Calu3 (cell line): Measurements from ENCODE around the gene TFEC. TPM values are rescaled to one million over a fixed set of nuclear protein-coding genes. Genes with fewer than 3 reads are reported as not detected.

Source experiments
- BruUV-seq: library from RNA; stranded (reverse); fragments of 400-500 nt; replicated peaks from 2 replicates; lab custom pipeline; 2021; lab: Mats Ljungman, UMichigan
- CTCF ChIA-PET: fragments of 300-600 bp; sonication (Branson Sonifier 250); formaldehyde crosslinking; loops from one replicate; lab custom pipeline; 2022; ENCODE audit warnings: antibody characterized with exemption; lab: Charles Lee
- DNase-seq: peaks from one replicate; pipeline ENCODE4 v3.0.0; 2022
- H3K27ac Mint-ChIP-seq: one replicate; pipeline ENCODE4 v1.8.0; 2022; ENCODE audit warnings: mixed read lengths; ENCODE audit not compliant: unreplicated experiment
- H3K27me3 Mint-ChIP-seq: one replicate; pipeline ENCODE4 v1.8.0; 2022; ENCODE audit warnings: mixed read lengths; ENCODE audit not compliant: unreplicated experiment
- H3K36me3 Mint-ChIP-seq: one replicate; pipeline ENCODE4 v1.8.0; 2022; ENCODE audit warnings: mild to moderate bottlenecking, moderate library complexity, mixed read lengths; ENCODE audit not compliant: insufficient read depth, unreplicated experiment
- H3K4me1 Mint-ChIP-seq: one replicate; pipeline ENCODE4 v1.8.0; 2022; ENCODE audit warnings: mild to moderate bottlenecking, low read depth, mixed read lengths; ENCODE audit not compliant: unreplicated experiment
- H3K4me3 Mint-ChIP-seq: one replicate; pipeline ENCODE4 v1.8.0; 2022; ENCODE audit warnings: mild to moderate bottlenecking, low read depth, moderate library complexity, mixed read lengths; ENCODE audit not compliant: unreplicated experiment
- H3K9me3 Mint-ChIP-seq: one replicate; pipeline ENCODE4 v1.8.0; 2022; ENCODE audit warnings: low read depth, mixed read lengths; ENCODE audit not compliant: unreplicated experiment
- CTCF ChIP-seq: fragments of 200-600 bp; IDR thresholded peaks from one replicate; pipeline ENCODE4 v1.8.0; 2022; ENCODE audit warnings: antibody characterized with exemption; ENCODE audit not compliant: unreplicated experiment
- intact Hi-C: fragments of 100-400 bp; cut with micrococcal nuclease; formaldehyde crosslinking; loops from one replicate; pipeline ENCODE4 v1.10.0; 2022; ENCODE audit not compliant: unreplicated experiment
- total RNA-seq: library from RNA; stranded (reverse); gene quantifications from 2 replicates; pipeline ENCODE4 v1.2.3, GENCODE V29; 2022

TFEC gene
- total RNA-seq, 1 experiment from 2014 or later, result not detected

- no peak for DNase-seq
- TF ChIP-seq CTCF, result no peak
- Mint-ChIP-seq H3K27ac (no peak overlapping the region), H3K9me3 (no peaks in the 10 kb centered on the region), H3K27me3 (no peaks in the 10 kb centered on the region), H3K4me3 (no peak overlapping the region), H3K4me1 (peaks cover 10% of the 10 kb centered on the region), H3K36me3 (no peaks in the 10 kb centered on the region)
- BruUV-seq, result no TSS peak
- intact Hi-C loops, result no loop called here
- CTCF ChIA-PET, result no interaction called here
These were observed 110.2 kb downstream of the TFEC start for GRCh38 chr7:115920367-115920766.

- TF ChIP-seq CTCF, result no peak
- Mint-ChIP-seq H3K27ac (no peak overlapping the region), H3K36me3 (no peaks in the 10 kb centered on the region), H3K4me3 (no peak overlapping the region), H3K4me1 (no peaks in the 10 kb centered on the region), H3K9me3 (no peaks in the 10 kb centered on the region), H3K27me3 (no peaks in the 10 kb centered on the region)
- DNase-seq, result no peak
- no TSS peak for BruUV-seq
- CTCF ChIA-PET, result no interaction called here
- intact Hi-C loops, result no loop called here
These were observed 115.6 kb downstream of the TFEC start for GRCh38 chr7:115914951-115915350.

- TF ChIP-seq CTCF, result no peak
- intact Hi-C loops, result no loop called here
- no TSS peak for BruUV-seq
- Mint-ChIP-seq H3K36me3 (no peaks in the 10 kb centered on the region), H3K9me3 (no peaks in the 10 kb centered on the region), H3K4me3 (no peak overlapping the region), H3K27ac (no peak overlapping the region), H3K27me3 (no peaks in the 10 kb centered on the region), H3K4me1 (peaks cover 5% of the 10 kb centered on the region)
- no peak for DNase-seq
- CTCF ChIA-PET, result no interaction called here
These were observed 119.1 kb downstream of the TFEC start for GRCh38 chr7:115911465-115911864.

- CTCF ChIA-PET, result interaction anchor here (2.1 kb wide), 1 partner anchor 56 kb away, joined by 9 read pairs; no protein-coding TSS in a partner anchor
- intact Hi-C loops, result loop anchor here (1.0 kb wide), 1 partner anchor 56 kb away; no protein-coding TSS in a partner anchor
These were observed 119.9 kb downstream of the TFEC start for GRCh38 chr7:115910541-115911164.

More at GRCh38 chr7:115910541-115911164, 119.9 kb downstream of the TFEC start:
- no peak overlapping the region for H3K4me3 Mint-ChIP-seq
- H3K36me3 Mint-ChIP-seq, result no peaks in the 10 kb centered on the region
- H3K27me3 Mint-ChIP-seq, result no peaks in the 10 kb centered on the region
- peaks cover 5% of the 10 kb centered on the region for H3K4me1 Mint-ChIP-seq
- DNase-seq, result no peak
- H3K9me3 Mint-ChIP-seq, result no peaks in the 10 kb centered on the region
- peak; percentile 46 for TF ChIP-seq CTCF
- H3K27ac Mint-ChIP-seq, result no peak overlapping the region
- BruUV-seq, result no TSS peak
